Hepatocyte (in vitro differentiated cells): Measurements from ENCODE around the gene UGP2. TPM values are rescaled to one million over a fixed set of nuclear protein-coding genes. Genes with fewer than 3 reads are reported as not detected.

ENCODE experiments used
- DNase-seq: peaks from one replicate; pipeline ENCODE4 v3.0.0-alpha.2; 2016; ENCODE audit warnings: low spot score
- H2AFZ ChIP-seq: fragments of 200-600 bp; sonication (generic); 2 replicates; pipeline ENCODE4 v1.6.0; 2016; ENCODE audit warnings: antibody characterized with exemption, mild to moderate bottlenecking
- H3K27ac ChIP-seq: fragments of 200-600 bp; sonication (generic); 2 replicates; pipeline ENCODE4 v1.5.1; 2016; ENCODE audit warnings: mild to moderate bottlenecking
- H3K27me3 ChIP-seq: fragments of 200-600 bp; sonication (generic); 2 replicates; pipeline ENCODE4 v1.6.1; 2016
- H3K36me3 ChIP-seq: fragments of 200-600 bp; sonication (generic); replicated peaks from 2 replicates; pipeline ENCODE4 v1.5.1; 2016; ENCODE audit warnings: low read depth; ENCODE audit not compliant: insufficient read depth
- H3K4me1 ChIP-seq: fragments of 200-600 bp; sonication (generic); 2 replicates; pipeline ENCODE4 v1.5.1; 2016; ENCODE audit warnings: mild to moderate bottlenecking, moderate library complexity; ENCODE audit not compliant: insufficient read depth
- H3K4me2 ChIP-seq: fragments of 200-600 bp; sonication (generic); 2 replicates; pipeline ENCODE4 v1.6.0; 2016
- H3K4me3 ChIP-seq: fragments of 200-600 bp; sonication (generic); 2 replicates; pipeline ENCODE4 v1.5.1; 2016; ENCODE audit warnings: mild to moderate bottlenecking
- H3K79me2 ChIP-seq: fragments of 200-600 bp; sonication (generic); 2 replicates; pipeline ENCODE4 v1.6.0; 2017; ENCODE audit warnings: mild to moderate bottlenecking
- H3K9me2 ChIP-seq: fragments of 200-600 bp; sonication (generic); replicated peaks from 2 replicates; pipeline ENCODE4 v1.6.0; 2017; ENCODE audit warnings: mild to moderate bottlenecking; ENCODE audit not compliant: insufficient read depth
- H3K9me3 ChIP-seq: fragments of 200-600 bp; sonication (generic); 2 replicates; pipeline ENCODE4 v1.5.1; 2016; ENCODE audit warnings: low read depth, mild to moderate bottlenecking
- H4K20me1 ChIP-seq: fragments of 200-600 bp; sonication (generic); 2 replicates; pipeline ENCODE4 v1.6.0; 2016; ENCODE audit warnings: mild to moderate bottlenecking; ENCODE audit not compliant: insufficient read depth, poor library complexity, severe bottlenecking
- CTCF ChIP-seq: fragments of 200-600 bp; sonication (generic); IDR thresholded peaks from 2 replicates; pipeline ENCODE4 v1.5.1; 2016; ENCODE audit warnings: antibody characterized with exemption, mild to moderate bottlenecking; ENCODE audit not compliant: poor library complexity
- EZH2 ChIP-seq: fragments of 200-600 bp; sonication (generic); IDR thresholded peaks from 2 replicates; pipeline ENCODE4 v1.6.1; 2016; ENCODE audit warnings: antibody characterized with exemption, mild to moderate bottlenecking, borderline replicate concordance
- EZH2phosphoT487 ChIP-seq: fragments of 200-600 bp; sonication (generic); IDR thresholded peaks from one replicate; pipeline ENCODE4 v1.6.1; 2018; ENCODE audit warnings: antibody characterized with exemption, mild to moderate bottlenecking, low read depth, moderate library complexity; ENCODE audit not compliant: unreplicated experiment, severe bottlenecking
- WGBS: methylation state at CpG from one replicate; pipeline ENCODE4 v1.1.6; 2016; ENCODE audit warnings: low lambda C conversion rate; ENCODE audit errors: missing lambda C conversion rate; 5-methylcytosine and 5-hydroxymethylcytosine counted together
- polyA plus RNA-seq: library from polyadenylated mRNA; unstranded; fragments of >200 nt; fragmentation: Nextera tagmentation; extraction: Ambion mirVana; gene quantifications from 2 replicates; pipeline ENCODE4 v1.2.1, GENCODE V29; 2016
- total RNA-seq: library from RNA; depleted of rRNA; stranded (reverse); fragments of >200 nt; gene quantifications from 2 replicates; pipeline ENCODE4 v1.2.3, GENCODE V29; 2014

The UGP2 gene
- total RNA-seq, result 273 and 291 TPM in 2 replicates
- 322 and 338 TPM in 2 replicates for polyA plus RNA-seq

- Histone ChIP-seq H3K4me2 (peak within 1 kb of the TSS; percentile 74), H3K36me3 (no peaks in the 10 kb centered on the region), H3K27me3 (no peaks in the 10 kb centered on the region), H4K20me1 (peaks cover 12% of the 10 kb centered on the region), H3K9me3 (no peaks in the 10 kb centered on the region), H3K79me2 (peaks cover 40% of the 10 kb centered on the region), H3K9me2 (no peaks in the 10 kb centered on the region), H2AFZ (peak within 1 kb of the TSS; percentile 24), H3K27ac (peak within 1 kb of the TSS; percentile 97), H3K4me1 (peaks cover 29% of the 10 kb centered on the region), H3K4me3 (peak within 1 kb of the TSS; percentile 59)
- peak; percentile 30 for TF ChIP-seq CTCF
- no peak for TF ChIP-seq EZH2
- under 1% methylated on average over 46 of the region's 59 CpGs for WGBS
- peak; percentile 95 for DNase-seq
Observed at GRCh38 chr2:63841254-63842022, at the start of gene UGP2. Gene UGP2 (plus strand): TSS chr2:63841896. CDS start chr2:63842186, 290 bp downstream.

GRCh38 chr2:63792530-63792929, 49.2 kb upstream of the UGP2 start:
- Histone ChIP-seq H3K79me2 (no peaks in the 10 kb centered on the region), H3K4me1 (peaks cover 3% of the 10 kb centered on the region), H4K20me1 (no peaks in the 10 kb centered on the region), H3K9me2 (no peaks in the 10 kb centered on the region), H3K27ac (peak overlapping the region; percentile 46), H3K36me3 (no peaks in the 10 kb centered on the region), H3K9me3 (no peaks in the 10 kb centered on the region), H2AFZ (no peak overlapping the region), H3K27me3 (no peaks in the 10 kb centered on the region), H3K4me3 (no peak overlapping the region), H3K4me2 (no peak overlapping the region)
- peak; percentile 10 for DNase-seq
- WGBS, result 100% methylated on average over 1 of the region's 1 CpG
- TF ChIP-seq EZH2, result no peak
- no peak for TF ChIP-seq EZH2phosphoT487
- no peak for TF ChIP-seq CTCF

GRCh38 chr2:63796366-63796765, 45.3 kb upstream of the UGP2 start:
- no peaks in the 10 kb centered on the region for H3K9me3 ChIP-seq
- H2AFZ ChIP-seq, result no peak overlapping the region
- H3K79me2 ChIP-seq, result no peaks in the 10 kb centered on the region
- WGBS, result 89% methylated on average over 1 of the region's 1 CpG
- no peak overlapping the region for H3K4me3 ChIP-seq
- H3K36me3 ChIP-seq, result no peaks in the 10 kb centered on the region
- no peaks in the 10 kb centered on the region for H3K4me1 ChIP-seq
- no peak overlapping the region for H3K4me2 ChIP-seq
- H4K20me1 ChIP-seq, result no peaks in the 10 kb centered on the region
- H3K27me3 ChIP-seq, result no peaks in the 10 kb centered on the region
- DNase-seq, result no peak
- no peak overlapping the region for H3K27ac ChIP-seq
- H3K9me2 ChIP-seq, result no peaks in the 10 kb centered on the region
- TF ChIP-seq EZH2phosphoT487 (no peak), CTCF (no peak), EZH2 (no peak)
